KMS-11 (cell line): ENCODE measurements around the gene CCSER2.

Experiments
- H2AFZ ChIP-seq: fragments of 200-600 bp; sonication (generic); 2 replicates; pipeline ENCODE4 v1.6.1; 2016; ENCODE audit warnings: antibody characterized with exemption, mixed run types, low read depth
- H3K27ac ChIP-seq: fragments of 200-600 bp; sonication (generic); 2 replicates; pipeline ENCODE4 v1.6.1; 2016; ENCODE audit warnings: mild to moderate bottlenecking, mixed run types
- H3K27me3 ChIP-seq: fragments of 200-600 bp; sonication (generic); 2 replicates; pipeline ENCODE4 v1.6.1; 2017; ENCODE audit warnings: mild to moderate bottlenecking, low read depth, mixed run types, moderate library complexity; ENCODE audit not compliant: insufficient read depth
- H3K36me3 ChIP-seq: fragments of 200-600 bp; sonication (generic); 2 replicates; pipeline ENCODE4 v1.6.1; 2017; ENCODE audit warnings: mild to moderate bottlenecking, mixed run types; ENCODE audit not compliant: insufficient read depth
- H3K4me1 ChIP-seq: fragments of 200-600 bp; sonication (generic); 2 replicates; pipeline ENCODE4 v1.6.1; 2016; ENCODE audit warnings: mild to moderate bottlenecking, low read depth, mixed run types; ENCODE audit not compliant: poor library complexity, severe bottlenecking
- H3K4me2 ChIP-seq: fragments of 200-600 bp; sonication (generic); 2 replicates; pipeline ENCODE4 v1.7.0; 2016; ENCODE audit warnings: mild to moderate bottlenecking, mixed run types
- H3K4me3 ChIP-seq: fragments of 200-600 bp; sonication (generic); IDR thresholded peaks from 2 replicates; pipeline ENCODE4 v1.6.1; 2017; ENCODE audit warnings: low read depth, low read length, mixed read lengths; ENCODE audit not compliant: insufficient read depth
- H3K79me2 ChIP-seq: fragments of 200-600 bp; sonication (generic); 2 replicates; pipeline ENCODE4 v1.6.1; 2016; ENCODE audit warnings: low read depth, mixed run types; ENCODE audit not compliant: insufficient read depth
- H3K9ac ChIP-seq: fragments of 200-600 bp; sonication (generic); 2 replicates; pipeline ENCODE4 v1.6.1; 2016; ENCODE audit warnings: mild to moderate bottlenecking, mixed run types
- H4K20me1 ChIP-seq: fragments of 200-600 bp; sonication (generic); 2 replicates; pipeline ENCODE4 v1.6.1; 2016; ENCODE audit warnings: mild to moderate bottlenecking, mixed run types; ENCODE audit not compliant: insufficient read depth
- TF ChIP-seq, protein P1 (sequence below): fragments of 200-600 bp; sonication (generic); conservative IDR thresholded peaks from 2 replicates; pipeline ENCODE4 v1.6.1; 2017; ENCODE audit warnings: low read depth, mild to moderate bottlenecking, antibody characterized with exemption, low read length, moderate library complexity, mixed read lengths

CCSER2 gene

DNA sequence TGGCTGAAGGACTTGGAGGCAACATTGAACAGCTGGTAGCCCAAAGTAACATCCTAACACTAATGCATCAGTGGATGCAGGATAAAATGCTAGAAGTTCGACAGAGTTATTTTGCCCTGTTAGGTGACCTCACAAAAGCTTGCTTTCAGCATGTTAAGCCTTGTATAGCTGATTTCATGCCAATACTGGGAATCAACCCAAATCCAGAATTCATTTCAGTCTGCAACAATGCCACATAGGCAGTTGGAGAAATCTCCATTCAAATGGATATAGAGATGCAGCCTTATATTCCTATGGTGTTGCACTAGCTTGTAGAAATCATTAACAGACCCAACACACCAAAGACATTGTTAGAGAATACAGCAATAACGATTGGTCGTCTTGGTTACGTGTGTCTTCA is 62.9 kb downstream of the CCSER2 start:
- H3K79me2 ChIP-seq: no peaks in the 10 kb centered on the region
- H3K27ac ChIP-seq: no peak overlapping the region
- no peak overlapping the region for H3K9ac ChIP-seq
- H3K27me3 ChIP-seq: no peaks in the 10 kb centered on the region
- TF ChIP-seq, protein P1, sequence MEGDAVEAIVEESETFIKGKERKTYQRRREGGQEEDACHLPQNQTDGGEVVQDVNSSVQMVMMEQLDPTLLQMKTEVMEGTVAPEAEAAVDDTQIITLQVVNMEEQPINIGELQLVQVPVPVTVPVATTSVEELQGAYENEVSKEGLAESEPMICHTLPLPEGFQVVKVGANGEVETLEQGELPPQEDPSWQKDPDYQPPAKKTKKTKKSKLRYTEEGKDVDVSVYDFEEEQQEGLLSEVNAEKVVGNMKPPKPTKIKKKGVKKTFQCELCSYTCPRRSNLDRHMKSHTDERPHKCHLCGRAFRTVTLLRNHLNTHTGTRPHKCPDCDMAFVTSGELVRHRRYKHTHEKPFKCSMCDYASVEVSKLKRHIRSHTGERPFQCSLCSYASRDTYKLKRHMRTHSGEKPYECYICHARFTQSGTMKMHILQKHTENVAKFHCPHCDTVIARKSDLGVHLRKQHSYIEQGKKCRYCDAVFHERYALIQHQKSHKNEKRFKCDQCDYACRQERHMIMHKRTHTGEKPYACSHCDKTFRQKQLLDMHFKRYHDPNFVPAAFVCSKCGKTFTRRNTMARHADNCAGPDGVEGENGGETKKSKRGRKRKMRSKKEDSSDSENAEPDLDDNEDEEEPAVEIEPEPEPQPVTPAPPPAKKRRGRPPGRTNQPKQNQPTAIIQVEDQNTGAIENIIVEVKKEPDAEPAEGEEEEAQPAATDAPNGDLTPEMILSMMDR: no peak
- no peak overlapping the region for H3K4me2 ChIP-seq
- no peak overlapping the region for H2AFZ ChIP-seq
- H4K20me1 ChIP-seq: no peaks in the 10 kb centered on the region
- H3K36me3 ChIP-seq: no peaks in the 10 kb centered on the region
- H3K4me3 ChIP-seq: no peak overlapping the region
- no peaks in the 10 kb centered on the region for H3K4me1 ChIP-seq

DNA sequence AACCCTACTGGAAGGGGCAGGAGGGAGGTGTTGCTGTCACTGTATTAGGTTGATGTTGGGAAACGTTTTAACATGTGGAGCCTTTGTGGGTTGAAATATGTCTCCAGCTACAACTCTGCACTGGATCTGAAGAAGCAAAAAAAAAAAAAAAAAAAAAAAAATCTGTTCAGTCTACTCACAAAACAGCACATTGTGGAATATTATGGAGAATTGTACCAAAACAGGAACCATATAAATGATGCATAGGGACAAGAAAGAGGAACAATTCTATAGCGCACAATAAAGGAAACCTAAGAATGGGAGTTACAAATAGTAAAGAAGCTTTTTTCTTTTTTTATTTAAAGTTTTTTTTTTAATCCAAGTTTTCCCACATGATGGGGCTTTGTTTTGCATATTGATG is 63.8 kb downstream of the CCSER2 start:
- TF ChIP-seq, protein P1: no peak
- Histone ChIP-seq H3K4me1 (no peaks in the 10 kb centered on the region), H3K4me3 (no peak overlapping the region), H3K27ac (no peak overlapping the region), H3K4me2 (no peak overlapping the region), H3K36me3 (no peaks in the 10 kb centered on the region), H3K79me2 (no peaks in the 10 kb centered on the region), H4K20me1 (no peaks in the 10 kb centered on the region), H2AFZ (no peak overlapping the region), H3K9ac (no peak overlapping the region), H3K27me3 (no peaks in the 10 kb centered on the region)

DNA sequence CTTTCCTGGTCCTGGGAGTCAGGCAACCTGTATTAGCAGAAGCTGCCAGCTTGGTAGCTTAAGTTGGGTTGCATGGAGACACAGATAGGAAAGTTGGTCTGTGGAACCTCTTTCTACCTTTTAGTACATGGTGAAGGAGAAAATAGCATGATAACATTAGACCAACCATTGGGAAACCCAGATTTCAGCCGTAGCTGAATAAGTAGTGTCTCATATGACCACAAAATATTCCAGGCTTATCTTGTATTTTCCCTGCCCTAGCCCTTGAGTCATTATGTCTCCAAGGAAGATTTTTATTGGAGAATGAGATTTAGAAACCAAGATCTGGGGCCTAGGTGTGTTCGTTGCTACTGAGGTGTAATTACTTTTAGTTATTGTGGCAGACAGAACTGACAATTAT is 67.2 kb downstream of the CCSER2 start:
- TF ChIP-seq, protein P1: no peak
- H3K4me3 ChIP-seq: no peak overlapping the region
- H3K4me2 ChIP-seq: no peak overlapping the region
- no peak overlapping the region for H3K27ac ChIP-seq
- H3K27me3 ChIP-seq: no peaks in the 10 kb centered on the region
- H3K36me3 ChIP-seq: no peaks in the 10 kb centered on the region
- H4K20me1 ChIP-seq: no peaks in the 10 kb centered on the region
- no peak overlapping the region for H3K9ac ChIP-seq
- no peaks in the 10 kb centered on the region for H3K79me2 ChIP-seq
- no peak overlapping the region for H2AFZ ChIP-seq
- H3K4me1 ChIP-seq: no peaks in the 10 kb centered on the region

DNA sequence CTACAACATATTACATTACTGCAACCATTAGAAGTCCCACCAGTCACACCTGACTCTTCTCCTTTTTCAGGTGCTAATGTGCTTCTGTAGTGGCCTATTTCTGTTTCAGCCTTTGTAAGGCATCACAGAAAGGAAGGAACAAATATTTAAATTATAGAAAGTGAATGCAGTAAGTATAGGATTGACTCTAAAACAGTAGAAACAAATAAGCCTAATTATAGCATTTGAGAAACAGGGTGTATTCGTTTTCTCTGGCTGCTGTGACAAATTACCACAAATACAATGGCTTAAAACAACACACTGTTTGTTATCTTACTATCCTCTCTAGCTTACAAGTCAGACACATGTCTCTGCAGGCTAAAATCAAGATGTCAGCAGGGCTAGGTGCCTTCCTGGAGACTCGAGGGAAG is 69.4 kb downstream of the CCSER2 start:
- H3K4me1 ChIP-seq: peaks cover 3% of the 10 kb centered on the region
- no peaks in the 10 kb centered on the region for H4K20me1 ChIP-seq
- no peak overlapping the region for H3K4me3 ChIP-seq
- H3K79me2 ChIP-seq: no peaks in the 10 kb centered on the region
- no peak overlapping the region for H2AFZ ChIP-seq
- H3K36me3 ChIP-seq: no peaks in the 10 kb centered on the region
- no peaks in the 10 kb centered on the region for H3K27me3 ChIP-seq
- no peak overlapping the region for H3K27ac ChIP-seq
- TF ChIP-seq, protein P1: no peak
- no peak overlapping the region for H3K9ac ChIP-seq
- H3K4me2 ChIP-seq: no peak overlapping the region
